ENCODE data around the gene CAT.

CAT gene

GRCh38 chr11:34487430-34487829, 48.7 kb downstream of the CAT start:
- Histone ChIP-seq H3K9me3 (ENCODE audit: control insufficient read depth, low read depth, low read length) (no peaks in the 10 kb centered on the region), H3K9ac (ENCODE audit: low read length) (no peak overlapping the region), H3K4me3 (ENCODE audit: low read length) (no peak overlapping the region), H3K27me3 (ENCODE audit: control insufficient read depth, insufficient read depth, low read length) (no peaks in the 10 kb centered on the region), H3K4me1 (ENCODE audit: control insufficient read depth, low read depth, low read length) (no peaks in the 10 kb centered on the region), H3K27ac (ENCODE audit: low read length) (no peak overlapping the region), H3K36me3 (ENCODE audit: control insufficient read depth, low read depth, low read length) (no peaks in the 10 kb centered on the region)

- H3K9ac ChIP-seq (ENCODE audit: low read length), result no peak overlapping the region
- H3K36me3 ChIP-seq (ENCODE audit: control insufficient read depth, low read depth, low read length), result no peaks in the 10 kb centered on the region
- no peak overlapping the region for H3K27ac ChIP-seq (ENCODE audit: low read length)
- H3K4me3 ChIP-seq (ENCODE audit: low read length), result no peak overlapping the region
- no peaks in the 10 kb centered on the region for H3K27me3 ChIP-seq (ENCODE audit: control insufficient read depth, insufficient read depth, low read length)
- H3K9me3 ChIP-seq (ENCODE audit: control insufficient read depth, low read depth, low read length), result no peaks in the 10 kb centered on the region
- H3K4me1 ChIP-seq (ENCODE audit: control insufficient read depth, low read depth, low read length), result no peaks in the 10 kb centered on the region
Observed at GRCh38 chr11:34488855-34489557, 50.3 kb downstream of the CAT start.

GRCh38 chr11:34490304-34490703, 51.6 kb downstream of the CAT start:
- H3K9ac ChIP-seq (ENCODE audit: low read length), result no peak overlapping the region
- no peaks in the 10 kb centered on the region for H3K9me3 ChIP-seq (ENCODE audit: control insufficient read depth, low read depth, low read length)
- H3K4me1 ChIP-seq (ENCODE audit: control insufficient read depth, low read depth, low read length), result no peaks in the 10 kb centered on the region
- H3K4me3 ChIP-seq (ENCODE audit: low read length), result no peak overlapping the region
- H3K27me3 ChIP-seq (ENCODE audit: control insufficient read depth, insufficient read depth, low read length), result no peaks in the 10 kb centered on the region
- H3K27ac ChIP-seq (ENCODE audit: low read length), result no peak overlapping the region
- no peaks in the 10 kb centered on the region for H3K36me3 ChIP-seq (ENCODE audit: control insufficient read depth, low read depth, low read length)

- no peaks in the 10 kb centered on the region for H3K36me3 ChIP-seq (ENCODE audit: control insufficient read depth, low read depth, low read length)
- H3K27me3 ChIP-seq (ENCODE audit: control insufficient read depth, insufficient read depth, low read length), result no peaks in the 10 kb centered on the region
- no peak overlapping the region for H3K4me3 ChIP-seq (ENCODE audit: low read length)
- no peak overlapping the region for H3K9ac ChIP-seq (ENCODE audit: low read length)
- H3K4me1 ChIP-seq (ENCODE audit: control insufficient read depth, low read depth, low read length), result no peaks in the 10 kb centered on the region
- H3K27ac ChIP-seq (ENCODE audit: low read length), result no peak overlapping the region
- H3K9me3 ChIP-seq (ENCODE audit: control insufficient read depth, low read depth, low read length), result no peaks in the 10 kb centered on the region
Observed at GRCh38 chr11:34492806-34493414, 54.2 kb downstream of the CAT start.

GRCh38 chr11:34493468-34493867, 54.7 kb downstream of the CAT start:
- Histone ChIP-seq H3K27ac (ENCODE audit: low read length) (no peak overlapping the region), H3K36me3 (ENCODE audit: control insufficient read depth, low read depth, low read length) (no peaks in the 10 kb centered on the region), H3K4me1 (ENCODE audit: control insufficient read depth, low read depth, low read length) (no peaks in the 10 kb centered on the region), H3K27me3 (ENCODE audit: control insufficient read depth, insufficient read depth, low read length) (no peaks in the 10 kb centered on the region), H3K9ac (ENCODE audit: low read length) (no peak overlapping the region), H3K9me3 (ENCODE audit: control insufficient read depth, low read depth, low read length) (no peaks in the 10 kb centered on the region), H3K4me3 (ENCODE audit: low read length) (no peak overlapping the region)

DNA sequence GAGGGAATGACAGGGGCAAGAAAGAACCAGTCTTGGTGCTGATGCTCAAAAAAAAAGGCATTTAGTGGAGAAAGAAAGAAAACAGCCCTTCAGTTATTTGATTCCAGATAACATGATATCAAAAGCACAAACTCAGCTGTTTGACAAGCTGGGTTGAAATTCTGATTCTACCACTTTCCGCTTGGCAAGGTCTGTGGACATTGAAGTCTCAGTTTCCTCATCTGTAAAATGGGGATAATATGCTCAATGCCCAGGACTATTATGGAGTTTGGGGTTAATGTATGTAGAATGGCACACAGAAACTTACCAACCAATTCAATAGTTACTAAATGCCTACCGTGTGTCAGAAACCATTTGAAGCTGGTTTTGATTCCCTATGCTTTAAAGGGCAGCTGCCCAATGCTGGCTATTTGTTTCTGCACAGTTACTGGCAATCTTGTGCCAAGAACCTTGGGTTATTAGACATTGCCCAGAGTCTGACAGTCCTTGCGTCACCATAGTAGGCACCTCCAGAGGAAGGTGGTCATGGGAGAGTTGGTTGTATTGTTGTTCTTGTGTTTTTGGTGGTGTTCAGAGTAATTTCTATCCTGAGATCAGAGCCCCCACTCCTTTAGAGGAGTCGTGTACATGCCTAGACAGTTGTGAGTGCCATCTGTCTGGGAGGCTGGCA, 55.3 kb downstream of the CAT start:
- Histone ChIP-seq H3K4me3 (ENCODE audit: low read length) (no peak overlapping the region), H3K27me3 (ENCODE audit: control insufficient read depth, insufficient read depth, low read length) (no peaks in the 10 kb centered on the region), H3K9ac (ENCODE audit: low read length) (no peak overlapping the region), H3K27ac (ENCODE audit: low read length) (no peak overlapping the region), H3K36me3 (ENCODE audit: control insufficient read depth, low read depth, low read length) (no peaks in the 10 kb centered on the region), H3K4me1 (ENCODE audit: control insufficient read depth, low read depth, low read length) (no peaks in the 10 kb centered on the region), H3K9me3 (ENCODE audit: control insufficient read depth, low read depth, low read length) (no peaks in the 10 kb centered on the region)

DNA sequence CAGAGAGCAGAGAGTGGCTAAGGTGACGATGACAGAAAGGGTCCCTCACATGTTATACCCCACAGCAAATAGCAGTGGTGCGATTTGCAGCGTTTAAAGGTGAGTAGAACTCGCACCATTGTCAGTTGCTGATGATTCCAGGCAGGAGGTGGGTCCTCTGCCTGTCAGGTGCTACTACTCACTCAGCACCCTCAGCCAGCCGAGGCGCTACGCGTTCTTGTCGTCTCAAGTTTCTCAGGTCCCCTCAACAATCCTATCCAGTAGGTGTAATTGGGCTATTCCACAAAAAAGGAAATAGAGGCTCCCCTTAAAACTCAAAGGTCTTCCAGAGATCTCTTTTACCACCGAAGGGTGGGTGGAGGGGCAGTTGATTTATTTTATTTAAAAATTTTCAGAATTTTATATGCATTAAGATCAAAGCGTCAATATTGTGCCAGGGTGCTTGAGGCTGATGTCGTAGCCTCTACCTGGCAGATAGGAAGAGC, 56.5 kb downstream of the CAT start:
- no peak overlapping the region for H3K27ac ChIP-seq (ENCODE audit: low read length)
- H3K9ac ChIP-seq (ENCODE audit: low read length), result no peak overlapping the region
- no peaks in the 10 kb centered on the region for H3K4me1 ChIP-seq (ENCODE audit: control insufficient read depth, low read depth, low read length)
- H3K4me3 ChIP-seq (ENCODE audit: low read length), result no peak overlapping the region
- no peaks in the 10 kb centered on the region for H3K27me3 ChIP-seq (ENCODE audit: control insufficient read depth, insufficient read depth, low read length)
- H3K36me3 ChIP-seq (ENCODE audit: control insufficient read depth, low read depth, low read length), result no peaks in the 10 kb centered on the region
- no peaks in the 10 kb centered on the region for H3K9me3 ChIP-seq (ENCODE audit: control insufficient read depth, low read depth, low read length)

DNA sequence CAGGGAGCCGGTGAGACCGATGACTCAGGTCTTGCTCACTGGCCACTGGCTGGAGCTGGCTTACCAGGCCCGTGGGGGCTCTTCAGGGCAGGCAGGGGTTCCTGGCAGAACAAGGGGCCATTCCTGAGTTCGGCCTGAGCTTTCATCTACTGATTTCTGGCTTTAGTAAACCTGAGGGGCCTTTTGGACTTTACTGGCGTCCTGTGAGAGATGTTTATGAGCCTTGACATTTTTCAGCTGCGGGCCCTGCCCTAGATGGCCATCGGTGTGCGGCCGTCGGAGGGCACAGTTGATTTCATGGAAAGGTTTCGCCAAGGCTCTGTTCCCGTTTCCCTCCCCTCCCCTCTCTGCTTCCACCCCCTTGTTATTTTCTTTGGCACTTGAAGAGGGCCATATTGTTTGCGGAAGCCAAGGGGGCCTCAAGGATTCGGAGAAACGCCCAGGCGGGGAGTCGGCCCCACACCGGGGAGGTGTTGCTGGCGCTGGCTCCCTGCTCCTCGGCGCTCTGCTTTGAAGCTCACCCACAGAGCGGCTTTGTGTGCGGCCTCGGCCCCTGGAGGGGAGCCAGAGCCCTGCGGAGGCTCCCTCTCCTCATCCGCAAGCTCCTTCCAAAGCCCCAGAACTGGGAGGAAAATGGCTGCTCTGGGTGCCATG, 57.1 kb downstream of the CAT start:
- H3K27me3 ChIP-seq (ENCODE audit: control insufficient read depth, insufficient read depth, low read length), result no peaks in the 10 kb centered on the region
- H3K9me3 ChIP-seq (ENCODE audit: control insufficient read depth, low read depth, low read length), result no peaks in the 10 kb centered on the region
- no peak overlapping the region for H3K27ac ChIP-seq (ENCODE audit: low read length)
- no peaks in the 10 kb centered on the region for H3K36me3 ChIP-seq (ENCODE audit: control insufficient read depth, low read depth, low read length)
- H3K4me3 ChIP-seq (ENCODE audit: low read length), result no peak overlapping the region
- H3K9ac ChIP-seq (ENCODE audit: low read length), result no peak overlapping the region
- H3K4me1 ChIP-seq (ENCODE audit: control insufficient read depth, low read depth, low read length), result no peaks in the 10 kb centered on the region

- no peaks in the 10 kb centered on the region for H3K9me3 ChIP-seq (ENCODE audit: control insufficient read depth, low read depth, low read length)
- H3K4me1 ChIP-seq (ENCODE audit: control insufficient read depth, low read depth, low read length), result no peaks in the 10 kb centered on the region
- no peaks in the 10 kb centered on the region for H3K27me3 ChIP-seq (ENCODE audit: control insufficient read depth, insufficient read depth, low read length)
- no peaks in the 10 kb centered on the region for H3K36me3 ChIP-seq (ENCODE audit: control insufficient read depth, low read depth, low read length)
- no peak overlapping the region for H3K4me3 ChIP-seq (ENCODE audit: low read length)
- H3K9ac ChIP-seq (ENCODE audit: low read length), result no peak overlapping the region
- H3K27ac ChIP-seq (ENCODE audit: low read length), result no peak overlapping the region
Observed at GRCh38 chr11:34499719-34500500, 61.2 kb downstream of the CAT start.

DNA sequence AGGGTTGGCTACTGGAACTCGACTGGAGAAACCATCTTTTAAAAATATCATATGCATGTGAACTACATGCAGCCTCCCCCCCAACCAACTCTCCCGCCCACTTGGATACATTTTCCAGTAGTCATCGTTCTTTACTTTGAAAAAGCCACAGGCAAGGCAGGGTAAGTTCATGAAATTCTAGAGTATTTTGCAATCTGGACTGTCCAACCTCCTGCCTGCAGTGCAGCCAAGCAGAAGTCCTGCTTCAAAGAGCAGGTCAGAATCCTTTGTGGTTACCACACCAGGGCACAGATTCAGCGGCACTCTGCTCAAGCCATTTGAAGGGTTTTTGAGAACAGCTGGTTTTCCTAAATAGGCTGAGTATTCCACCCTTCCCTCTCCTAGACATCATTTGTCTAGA, 62.8 kb downstream of the CAT start:
- Histone ChIP-seq H3K9ac (ENCODE audit: low read length) (no peak overlapping the region), H3K27me3 (ENCODE audit: control insufficient read depth, insufficient read depth, low read length) (no peaks in the 10 kb centered on the region), H3K4me1 (ENCODE audit: control insufficient read depth, low read depth, low read length) (no peaks in the 10 kb centered on the region), H3K9me3 (ENCODE audit: control insufficient read depth, low read depth, low read length) (no peaks in the 10 kb centered on the region), H3K4me3 (ENCODE audit: low read length) (no peak overlapping the region), H3K36me3 (ENCODE audit: control insufficient read depth, low read depth, low read length) (no peaks in the 10 kb centered on the region), H3K27ac (ENCODE audit: low read length) (no peak overlapping the region)

DNA sequence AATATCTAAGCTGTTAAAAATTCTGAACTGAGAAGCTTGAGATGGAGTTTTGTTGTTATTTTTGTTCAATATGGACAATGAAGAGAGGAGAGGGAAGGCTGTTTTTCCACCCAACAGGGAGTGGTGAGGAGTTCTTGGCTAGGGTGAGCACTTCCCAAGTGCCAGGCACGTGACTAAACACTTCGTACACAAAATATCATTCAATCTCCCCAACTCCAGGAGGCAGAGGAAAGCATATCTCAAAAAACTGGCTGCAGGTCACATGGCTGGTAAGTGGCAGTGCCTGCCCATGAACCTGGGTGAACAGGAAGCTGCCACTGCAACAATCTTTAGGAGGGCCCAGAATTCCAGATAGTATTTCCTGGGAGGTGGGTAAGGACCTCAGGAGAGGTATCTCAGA, 63.2 kb downstream of the CAT start:
- Histone ChIP-seq H3K36me3 (ENCODE audit: control insufficient read depth, low read depth, low read length) (no peaks in the 10 kb centered on the region), H3K4me3 (ENCODE audit: low read length) (no peak overlapping the region), H3K9ac (ENCODE audit: low read length) (no peak overlapping the region), H3K27ac (ENCODE audit: low read length) (no peak overlapping the region), H3K9me3 (ENCODE audit: control insufficient read depth, low read depth, low read length) (no peaks in the 10 kb centered on the region), H3K4me1 (ENCODE audit: control insufficient read depth, low read depth, low read length) (no peaks in the 10 kb centered on the region), H3K27me3 (ENCODE audit: control insufficient read depth, insufficient read depth, low read length) (no peaks in the 10 kb centered on the region)

All from iPS-18a (cell line).